22Rv1 (cell line): ENCODE data around the gene UQCRC1.

Source experiments
- ZFX ChIP-seq: fragments of 450-650 bp; IDR thresholded peaks from 2 replicates; pipeline ENCODE4 v1.6.1; 2017; ENCODE audit warnings: antibody characterized with exemption, borderline replicate concordance
- TF ChIP-seq, protein P1 (sequence below): fragments of 450-650 bp; IDR thresholded peaks from 2 replicates; pipeline ENCODE4 v1.5.1; 2017; ENCODE audit warnings: mild to moderate bottlenecking

DNA sequence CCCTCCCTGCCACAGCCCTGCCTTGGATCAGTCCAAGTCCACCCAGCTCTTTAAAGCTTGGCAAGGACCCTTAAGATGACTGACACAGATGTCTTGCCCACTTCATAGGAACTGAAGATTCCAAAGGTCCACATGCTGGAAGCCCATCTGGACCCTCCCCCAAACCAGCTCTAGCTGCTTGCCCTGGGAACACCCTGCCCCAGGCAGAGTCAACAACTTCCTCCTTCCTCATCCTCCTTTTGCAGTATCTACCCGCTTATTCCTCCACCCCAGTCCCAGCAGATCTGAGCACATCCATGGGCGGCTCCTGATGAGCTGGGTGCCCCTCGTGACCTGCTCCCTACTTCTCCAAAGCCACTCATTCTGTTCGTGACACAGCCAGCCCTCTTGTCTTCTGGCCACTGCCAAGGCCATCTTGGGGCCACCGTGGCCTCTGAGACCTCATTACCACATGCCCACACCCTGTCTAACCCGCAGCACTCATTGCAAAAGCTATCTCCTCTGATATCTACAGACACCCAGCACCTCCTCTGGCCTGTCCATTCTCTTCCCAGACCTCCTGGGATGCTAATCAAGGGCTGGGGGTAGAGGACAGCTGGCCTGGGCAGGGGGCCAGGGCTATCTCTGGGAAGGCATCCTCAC, 50.8 kb downstream of the UQCRC1 start:
- TF ChIP-seq, protein P1, sequence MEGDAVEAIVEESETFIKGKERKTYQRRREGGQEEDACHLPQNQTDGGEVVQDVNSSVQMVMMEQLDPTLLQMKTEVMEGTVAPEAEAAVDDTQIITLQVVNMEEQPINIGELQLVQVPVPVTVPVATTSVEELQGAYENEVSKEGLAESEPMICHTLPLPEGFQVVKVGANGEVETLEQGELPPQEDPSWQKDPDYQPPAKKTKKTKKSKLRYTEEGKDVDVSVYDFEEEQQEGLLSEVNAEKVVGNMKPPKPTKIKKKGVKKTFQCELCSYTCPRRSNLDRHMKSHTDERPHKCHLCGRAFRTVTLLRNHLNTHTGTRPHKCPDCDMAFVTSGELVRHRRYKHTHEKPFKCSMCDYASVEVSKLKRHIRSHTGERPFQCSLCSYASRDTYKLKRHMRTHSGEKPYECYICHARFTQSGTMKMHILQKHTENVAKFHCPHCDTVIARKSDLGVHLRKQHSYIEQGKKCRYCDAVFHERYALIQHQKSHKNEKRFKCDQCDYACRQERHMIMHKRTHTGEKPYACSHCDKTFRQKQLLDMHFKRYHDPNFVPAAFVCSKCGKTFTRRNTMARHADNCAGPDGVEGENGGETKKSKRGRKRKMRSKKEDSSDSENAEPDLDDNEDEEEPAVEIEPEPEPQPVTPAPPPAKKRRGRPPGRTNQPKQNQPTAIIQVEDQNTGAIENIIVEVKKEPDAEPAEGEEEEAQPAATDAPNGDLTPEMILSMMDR, result peak; percentile 62
- no peak for TF ChIP-seq ZFX
